ENCODE results near the gene RYR1. TPM values are rescaled to one million over a fixed set of nuclear protein-coding genes. Genes with fewer than 3 reads are reported as not detected.

The RYR1 gene
- total and polyA plus RNA-seq, 10 of the 15 experiments (the other 5 are each of a cell fraction or from before 2014, with no cell fraction given): under 0.01 to 0.32 (median 0.07) TPM; not detected in 1

GRCh38 chr19:38497907-38498306 is 64.4 kb downstream of the RYR1 start:
- H2AFZ ChIP-seq (ENCODE audit: control insufficient read depth, low read depth, low read length): no peak overlapping the region
- H3K36me3 ChIP-seq (ENCODE audit: control insufficient read depth in 2 of 2, insufficient read depth in 2 of 2, low read length in 1 of 2): no peaks in the 10 kb centered on the region
- CTCF ChIA-PET: no interaction called here
- in situ Hi-C loops (cut with MboI) (no loop called here), intact Hi-C loops (cut with micrococcal nuclease; ENCODE audit: unreplicated experiment) (no loop called here)
- no peaks in the 10 kb centered on the region for H3K27me3 ChIP-seq (replicated peaks in 1 of 2; ENCODE audit: control insufficient read depth in 2 of 2, insufficient read depth in 2 of 2, low read length in 1 of 2)
- no peaks in the 10 kb centered on the region for H3K4me1 ChIP-seq (ENCODE audit: control insufficient read depth, insufficient read depth, low read length)
- no peak overlapping the region for H3K4me3 ChIP-seq
- RAD21 ChIA-PET (ENCODE audit: unreplicated experiment): no interaction called here
- no peaks in the 10 kb centered on the region for H4K20me1 ChIP-seq (ENCODE audit: control insufficient read depth, insufficient read depth)
- ATAC-seq (no peak), FAIRE-seq (no peak), DNase-seq (ENCODE audit: low read depth, low spot score) (no peak)
- TF ChIP-seq ZNF384 (IDR thresholded peaks at IDR 0.05; ENCODE audit: borderline replicate concordance, low read depth, low read length) (no peak), HDGF (IDR thresholded peaks at IDR 0.05) (no peak), ZNF592 (IDR thresholded peaks at IDR 0.05) (no peak), E2F8 (IDR thresholded peaks at IDR 0.05; ENCODE audit: low read depth, partially characterized antibody) (no peak), TCF3 (IDR thresholded peaks at IDR 0.05; ENCODE audit: borderline replicate concordance, insufficient read depth, low read depth, low read length) (no peak), RELA (IDR thresholded peaks at IDR 0.05; ENCODE audit: borderline replicate concordance, partially characterized antibody) (no peak), MEF2B (IDR thresholded peaks at IDR 0.05; ENCODE audit: partially characterized antibody, poor library complexity, severe bottlenecking) (no peak), ZNF622 (IDR thresholded peaks at IDR 0.05) (no peak), TCF12 (IDR thresholded peaks at IDR 0.05; ENCODE audit: low read depth, low read length) (no peak)
- H3K27ac ChIP-seq (ENCODE audit: control insufficient read depth, insufficient read depth): no peak overlapping the region
- H3K79me2 ChIP-seq (ENCODE audit: control insufficient read depth, insufficient read depth, low read length): no peaks in the 10 kb centered on the region
- no peak overlapping the region for H3K9ac ChIP-seq (ENCODE audit: control insufficient read depth, insufficient read depth, low read length)
- no peak overlapping the region for H3K4me2 ChIP-seq (ENCODE audit: control insufficient read depth, insufficient read depth)
- POLR2A ChIA-PET: no interaction called here
- no TSS peak for BruUV-seq (replicated peaks)
- SMC1A ChIA-PET (ENCODE audit: uncharacterized antibody, unreplicated experiment): no interaction called here
- H3K9me3 ChIP-seq (replicated peaks; ENCODE audit: control insufficient read depth, insufficient read depth, low read length): no peaks in the 10 kb centered on the region
- WGBS (ENCODE audit: insufficient coverage, insufficient replicate concordance, low lambda C conversion rate, missing lambda C conversion rate): 46% methylated on average over 4 of the region's 4 CpGs
